ENCODE measurements around the gene SPAG7. TPM values are rescaled to one million over a fixed set of nuclear protein-coding genes. Genes with fewer than 3 reads are reported as not detected.

SPAG7 gene
- total RNA-seq, 6 experiments from 2014 or later: 59.4 to 76.9 (median 65.6) TPM

GRCh38 chr17:4994081-4994595, 26.5 kb upstream of the SPAG7 start:
- H3K27ac Mint-ChIP-seq: no peak overlapping the region
- peaks cover 2% of the 10 kb centered on the region; the same call in 1 of the 2 replicates for H3K27me3 Mint-ChIP-seq (ENCODE audit: insufficient read depth)
- H3K9me3 Mint-ChIP-seq: no peaks in the 10 kb centered on the region
- peaks cover 11% of the 10 kb centered on the region for H3K36me3 Mint-ChIP-seq (ENCODE audit: low read depth)
- peaks cover 18% of the 10 kb centered on the region for H3K4me1 Mint-ChIP-seq (ENCODE audit: low read depth)
- TF ChIP-seq CTCF (IDR thresholded peaks at IDR 0.05): no peak
- DNase-seq: no peak
- no peak overlapping the region for H3K4me3 Mint-ChIP-seq

GRCh38 chr17:4987767-4988567, 20.4 kb upstream of the SPAG7 start:
- DNase-seq: no peak
- Mint-ChIP-seq H3K27ac (peak overlapping the region; percentile 93), H3K4me1 (ENCODE audit: low read depth) (peaks cover 47% of the 10 kb centered on the region)

GRCh38 chr17:4986951-4987766, 19.5 kb upstream of the SPAG7 start, which contains the start of gene CAMTA2:
TSS of gene CAMTA2 (minus strand) at chr17:4987675. CDS start at chr17:4986222, 1,453 bp downstream.
- H3K9me3 Mint-ChIP-seq: no peaks in the 10 kb centered on the region
- TF ChIP-seq CTCF (IDR thresholded peaks at IDR 0.05): peak; percentile 85
- H3K27me3 Mint-ChIP-seq (ENCODE audit: insufficient read depth): peaks cover 1% of the 10 kb centered on the region
- peak within 1 kb of the TSS; percentile 94 for H3K4me3 Mint-ChIP-seq
- H3K4me1 Mint-ChIP-seq (ENCODE audit: low read depth): peaks cover 56% of the 10 kb centered on the region
- H3K27ac Mint-ChIP-seq: peak within 1 kb of the TSS; percentile 93
- DNase-seq: peak; percentile 49
- peaks cover 34% of the 10 kb centered on the region for H3K36me3 Mint-ChIP-seq (ENCODE audit: low read depth)

More at GRCh38 chr17:4987767-4988567, 20.4 kb upstream of the SPAG7 start:
- Mint-ChIP-seq H3K36me3 (ENCODE audit: low read depth) (peaks cover 26% of the 10 kb centered on the region), H3K4me3 (peak overlapping the region; percentile 94), H3K27me3 (ENCODE audit: insufficient read depth) (no peaks in the 10 kb centered on the region; the same call in none of the 2 replicates), H3K9me3 (no peaks in the 10 kb centered on the region)
- TF ChIP-seq CTCF (IDR thresholded peaks at IDR 0.05): no peak

- no peak for TF ChIP-seq CTCF (IDR thresholded peaks at IDR 0.05)
- Mint-ChIP-seq H3K9me3 (no peaks in the 10 kb centered on the region), H3K36me3 (ENCODE audit: low read depth) (peaks cover 34% of the 10 kb centered on the region), H3K27ac (peak overlapping the region; percentile 93), H3K4me1 (ENCODE audit: low read depth) (peaks cover 58% of the 10 kb centered on the region), H3K27me3 (ENCODE audit: insufficient read depth) (peaks cover 1% of the 10 kb centered on the region; the same call in 1 of the 2 replicates), H3K4me3 (peak overlapping the region; percentile 94)
- no peak for DNase-seq
Measured at GRCh38 chr17:4986403-4986802, 18.8 kb upstream of the SPAG7 start.

- H3K36me3 Mint-ChIP-seq (ENCODE audit: low read depth): peaks cover 29% of the 10 kb centered on the region
- peaks cover 3% of the 10 kb centered on the region for H3K27me3 Mint-ChIP-seq (ENCODE audit: insufficient read depth)
- 0 out of 2 replicates have a peak overlapping the region, but pooled peaks have one; percentile 45 for H3K27ac Mint-ChIP-seq
- no peak for DNase-seq
- no peak overlapping the region for H3K4me3 Mint-ChIP-seq
- peaks cover 38% of the 10 kb centered on the region for H3K4me1 Mint-ChIP-seq (ENCODE audit: low read depth)
- TF ChIP-seq CTCF (IDR thresholded peaks at IDR 0.05): no peak
- H3K9me3 Mint-ChIP-seq: no peaks in the 10 kb centered on the region
Measured at GRCh38 chr17:4982305-4982704, 14.7 kb upstream of the SPAG7 start.
